Brain pericyte (primary cell): ENCODE results near the gene PAK6.

Source experiments
- DNase-seq: peaks from one replicate; pipeline ENCODE4 v3.0.0-alpha.2; 2012; ENCODE audit warnings: low read depth, low spot score

PAK6 gene

DNA sequence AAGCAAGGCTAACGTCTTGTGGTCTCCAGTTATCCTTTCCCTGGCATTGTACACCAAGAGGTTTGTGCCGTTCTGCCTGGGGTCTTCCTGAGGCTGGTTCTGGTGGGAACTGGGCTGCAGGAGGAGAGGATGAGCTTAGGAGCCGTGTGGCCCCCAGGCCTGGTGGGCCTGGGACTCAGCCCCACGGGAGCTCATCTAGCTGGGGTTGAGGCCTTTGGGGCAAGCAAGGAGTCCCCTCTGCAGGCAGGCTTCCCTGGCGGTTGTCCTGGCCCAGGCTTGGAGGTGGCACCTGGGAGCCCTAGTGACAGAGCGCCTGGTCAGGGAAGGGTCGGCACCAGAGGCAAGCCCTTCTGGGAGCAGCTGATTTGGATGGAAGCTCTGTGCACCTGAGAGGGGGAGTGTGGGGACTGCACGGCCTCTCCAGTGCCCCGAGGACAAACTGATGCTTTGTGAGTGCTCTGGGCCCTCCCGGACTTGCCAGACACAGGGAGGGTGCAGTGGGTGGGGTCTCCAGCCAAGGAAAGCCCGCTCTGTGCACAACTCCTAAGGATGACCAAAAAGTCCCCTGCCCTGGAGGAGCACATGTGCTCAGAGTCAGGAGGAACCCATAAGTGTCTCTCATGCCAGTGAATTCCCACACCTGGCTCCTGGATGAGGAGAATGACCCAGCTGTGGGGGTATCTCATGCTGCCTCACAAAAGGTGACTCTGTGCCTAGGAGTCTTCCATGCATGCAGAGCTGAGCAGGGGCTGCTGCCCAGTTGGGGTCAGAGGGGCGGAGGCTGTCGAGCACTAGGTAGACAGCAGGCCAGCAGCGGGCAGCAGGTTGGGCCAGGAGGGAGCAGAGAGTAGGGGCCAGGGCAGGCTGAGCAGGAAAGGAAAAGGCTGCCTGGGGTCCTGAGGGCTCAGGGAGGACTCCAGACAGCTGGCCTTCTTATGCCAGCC lies 2.7 kb downstream of the PAK6 start:
- no peak for DNase-seq

DNA sequence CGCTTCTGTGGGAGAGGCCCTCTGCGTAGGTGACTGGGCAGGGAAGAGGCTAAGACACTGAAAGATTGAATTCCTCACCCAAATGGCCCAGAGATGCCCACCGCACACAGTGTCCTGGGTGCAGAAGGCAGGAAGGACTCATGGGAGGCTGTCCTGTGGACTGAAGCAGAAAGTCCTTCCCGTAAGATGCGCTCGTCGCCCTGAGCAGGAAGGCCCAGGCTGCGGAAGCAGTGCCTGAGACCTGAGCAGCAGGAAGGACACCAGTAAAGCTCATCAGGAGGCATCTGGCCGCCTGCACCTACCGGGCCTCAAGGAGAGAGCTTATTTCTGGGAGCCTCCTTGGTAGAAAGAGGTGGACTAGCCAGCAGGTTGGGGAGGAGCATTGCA lies 3.3 kb downstream of the PAK6 start:
- DNase-seq = no peak

DNA sequence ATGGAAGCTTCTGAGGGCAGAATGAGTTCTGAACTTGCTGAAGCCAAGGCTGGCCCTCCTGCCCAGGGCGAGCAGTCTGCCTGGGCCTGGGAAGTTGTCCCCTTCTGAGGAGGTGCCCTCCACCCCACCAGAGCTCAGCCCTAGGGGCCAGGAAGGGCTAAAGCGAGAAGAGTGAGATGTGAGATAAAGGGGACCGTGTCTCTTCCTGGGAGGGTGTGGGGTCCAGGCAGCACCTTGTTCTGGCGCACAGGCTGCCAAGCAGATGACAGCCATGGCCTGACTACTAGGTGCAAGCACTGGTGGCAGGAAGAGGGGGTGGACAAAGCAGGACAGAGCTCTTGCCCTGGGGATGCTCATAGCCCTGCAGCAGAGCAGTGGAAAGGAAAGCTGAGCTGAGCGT lies 3.7 kb downstream of the PAK6 start:
- DNase-seq = no peak

GRCh38 chr15:40243126-40243810 lies 4.4 kb downstream of the PAK6 start:
- no peak for DNase-seq

GRCh38 chr15:40244961-40245523 lies 6.2 kb downstream of the PAK6 start:
- no peak for DNase-seq

DNA sequence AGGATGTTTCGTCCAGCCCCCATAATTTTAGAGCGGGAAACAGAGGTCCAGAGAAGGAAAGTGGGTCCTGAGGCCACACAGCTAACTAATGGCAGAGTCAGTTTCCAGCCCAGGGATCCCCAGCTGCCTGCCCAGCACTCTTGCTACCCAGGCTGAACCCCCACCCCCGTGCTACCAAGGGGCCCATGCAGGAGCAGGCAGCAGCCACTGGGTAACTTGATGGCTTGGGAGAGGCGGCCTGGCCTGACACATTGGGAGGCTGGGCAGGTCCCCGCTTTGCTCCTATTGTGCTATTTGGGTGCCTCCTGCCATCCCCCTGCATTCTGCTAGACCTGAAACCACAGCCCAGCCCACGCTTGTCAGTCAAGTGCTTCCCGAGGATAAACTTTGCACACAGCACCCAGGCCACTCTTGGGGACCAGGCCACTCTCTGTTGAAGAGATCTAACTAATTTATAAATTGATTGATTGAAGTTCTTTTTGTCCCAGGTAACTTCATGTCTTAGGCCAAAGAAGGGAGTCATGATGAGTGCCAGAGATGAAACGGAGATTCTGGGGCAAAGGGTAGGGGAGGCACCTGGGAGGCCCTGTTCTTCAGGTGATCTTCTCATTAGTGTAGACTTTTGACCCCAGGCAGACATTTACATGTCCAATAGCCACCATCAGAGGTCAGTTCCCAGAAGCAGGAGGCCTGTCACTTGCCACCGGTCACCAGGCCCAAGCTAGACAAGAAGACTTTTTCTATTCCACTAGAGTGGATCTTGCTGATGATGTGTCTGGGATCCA lies 7.0 kb downstream of the PAK6 start:
- DNase-seq = no peak

GRCh38 chr15:40246496-40247280 lies 7.8 kb downstream of the PAK6 start:
- DNase-seq = no peak

GRCh38 chr15:40247406-40247971 lies 8.6 kb downstream of the PAK6 start:
- no peak for DNase-seq

DNA sequence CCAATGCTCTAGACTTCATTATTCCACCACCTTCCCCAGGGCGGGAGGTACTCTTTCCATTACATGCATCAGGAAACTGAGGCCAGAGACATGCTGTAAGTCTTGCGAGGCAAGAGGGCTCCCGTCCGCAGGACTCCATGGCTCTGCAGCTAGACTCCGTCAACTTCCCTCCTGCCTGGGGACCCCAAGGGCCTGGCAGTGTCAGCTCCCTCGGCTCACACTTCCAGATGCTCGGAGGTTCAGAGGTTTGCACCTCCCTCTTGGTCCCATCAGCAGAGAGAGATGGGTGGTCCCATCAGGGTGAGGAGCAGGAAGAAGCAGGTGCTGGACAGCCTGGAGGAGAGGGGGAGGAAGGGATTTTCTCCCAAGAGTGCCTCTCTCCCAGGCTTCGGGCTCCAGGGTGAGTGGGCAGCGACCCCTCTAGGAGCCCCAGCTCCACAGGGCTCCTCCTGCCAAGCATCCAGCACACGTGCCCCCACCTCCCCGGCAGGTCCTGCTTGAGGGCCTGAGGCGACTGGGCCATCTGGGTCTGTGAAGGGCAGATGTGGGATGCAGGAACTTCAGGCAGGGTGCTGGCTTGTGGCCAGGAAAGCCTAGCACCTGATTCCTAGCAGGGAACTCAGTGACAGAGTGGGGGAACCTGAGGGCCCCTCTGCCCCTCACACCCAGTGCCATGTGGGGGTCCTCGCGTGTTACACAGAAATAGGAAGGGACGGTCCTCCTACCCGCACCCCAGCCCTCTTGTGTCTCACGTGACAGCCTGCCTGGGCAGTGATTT lies 9.3 kb downstream of the PAK6 start:
- DNase-seq = no peak

DNA sequence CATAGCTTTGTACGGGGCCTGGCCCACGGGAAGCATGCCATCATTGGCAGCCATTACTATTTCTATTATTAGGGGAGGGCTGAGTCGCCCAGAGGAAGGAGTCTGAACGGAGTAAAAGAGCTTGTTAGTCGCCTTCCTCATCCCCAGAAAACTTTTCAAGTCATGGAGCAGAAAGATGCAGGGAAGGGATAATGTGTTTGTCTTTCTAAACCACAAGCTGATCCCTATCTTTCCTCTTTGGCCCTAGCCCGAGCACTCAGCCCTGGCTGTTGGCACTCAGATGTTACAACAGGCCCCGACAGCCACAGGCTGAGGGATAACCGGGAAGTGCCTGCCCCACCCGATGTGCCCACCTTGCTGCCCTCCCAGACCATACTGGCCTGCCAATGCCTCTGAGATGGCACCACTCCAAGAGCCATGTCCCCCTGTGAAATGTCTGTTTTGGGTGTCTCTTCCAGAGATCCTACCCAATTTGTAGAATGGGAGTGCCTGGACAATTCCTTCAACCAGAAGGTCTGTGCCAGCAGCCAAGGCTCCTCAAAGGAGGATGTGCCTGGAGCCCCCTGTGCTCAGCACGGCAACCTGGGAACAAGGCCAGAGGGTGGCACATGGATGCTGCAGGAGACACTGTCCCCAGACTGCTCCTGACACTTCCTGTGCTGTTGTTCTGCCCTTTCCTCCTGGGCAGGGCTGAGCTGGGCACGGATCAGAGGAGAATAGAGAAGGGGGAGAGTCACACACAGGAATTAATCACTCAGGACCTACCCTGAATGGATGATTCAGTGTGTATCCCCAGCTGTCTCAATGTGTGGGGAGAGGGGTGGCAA lies 10.8 kb downstream of the PAK6 start:
- DNase-seq = no peak

DNA sequence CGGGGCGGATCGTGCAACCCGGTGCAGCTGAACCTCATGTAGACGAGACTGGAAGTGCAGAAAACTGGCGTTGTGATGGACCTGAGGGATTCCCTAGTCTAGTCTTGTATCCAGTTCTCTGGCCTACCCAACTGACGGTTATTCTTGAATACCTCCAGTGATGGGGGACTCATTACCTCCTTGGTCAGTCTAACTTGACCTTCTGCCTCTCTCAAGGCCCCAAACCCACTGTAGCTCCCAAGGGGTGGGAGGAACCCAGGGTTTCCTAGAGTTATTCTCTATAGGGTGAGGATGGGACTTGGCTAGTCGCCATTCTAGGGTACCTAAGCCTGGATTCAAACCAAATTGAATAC lies 11.4 kb downstream of the PAK6 start:
- DNase-seq = no peak

GRCh38 chr15:40250771-40251483 lies 12.1 kb downstream of the PAK6 start:
- no peak for DNase-seq

DNA sequence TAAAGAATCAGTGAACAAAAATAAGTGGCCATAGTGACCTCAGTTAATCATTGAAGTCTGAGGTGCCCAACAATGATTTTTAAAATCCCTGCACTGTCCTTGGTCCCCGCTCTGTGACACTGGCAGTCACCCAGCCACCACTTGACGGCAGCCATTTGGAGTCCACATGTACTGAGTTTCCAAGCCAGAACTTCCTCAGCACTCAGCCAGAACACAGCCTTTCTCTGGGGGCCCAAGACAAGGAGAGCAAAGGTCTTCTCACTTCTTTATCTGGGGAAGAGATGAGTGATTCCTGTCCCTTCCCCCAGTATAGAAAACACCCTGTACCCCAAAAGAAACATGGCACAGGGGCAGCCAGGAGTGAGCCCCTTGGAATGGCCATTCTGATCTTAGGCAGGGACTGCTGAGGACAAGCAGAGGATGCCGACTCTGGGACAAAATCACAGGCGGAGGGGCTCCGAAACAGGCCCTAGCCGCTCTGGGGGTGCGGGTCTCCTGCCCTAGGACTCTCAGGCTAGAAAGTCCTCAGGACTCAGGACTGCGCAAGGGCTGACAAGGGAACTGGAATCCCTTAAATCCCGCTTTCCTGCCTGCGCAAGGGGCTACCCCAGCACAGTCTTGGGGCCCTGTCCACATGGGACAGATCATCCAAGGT lies 12.8 kb downstream of the PAK6 start:
- no peak for DNase-seq

- no peak for DNase-seq
Observed at GRCh38 chr15:40252141-40252437, 13.2 kb downstream of the PAK6 start.

DNA sequence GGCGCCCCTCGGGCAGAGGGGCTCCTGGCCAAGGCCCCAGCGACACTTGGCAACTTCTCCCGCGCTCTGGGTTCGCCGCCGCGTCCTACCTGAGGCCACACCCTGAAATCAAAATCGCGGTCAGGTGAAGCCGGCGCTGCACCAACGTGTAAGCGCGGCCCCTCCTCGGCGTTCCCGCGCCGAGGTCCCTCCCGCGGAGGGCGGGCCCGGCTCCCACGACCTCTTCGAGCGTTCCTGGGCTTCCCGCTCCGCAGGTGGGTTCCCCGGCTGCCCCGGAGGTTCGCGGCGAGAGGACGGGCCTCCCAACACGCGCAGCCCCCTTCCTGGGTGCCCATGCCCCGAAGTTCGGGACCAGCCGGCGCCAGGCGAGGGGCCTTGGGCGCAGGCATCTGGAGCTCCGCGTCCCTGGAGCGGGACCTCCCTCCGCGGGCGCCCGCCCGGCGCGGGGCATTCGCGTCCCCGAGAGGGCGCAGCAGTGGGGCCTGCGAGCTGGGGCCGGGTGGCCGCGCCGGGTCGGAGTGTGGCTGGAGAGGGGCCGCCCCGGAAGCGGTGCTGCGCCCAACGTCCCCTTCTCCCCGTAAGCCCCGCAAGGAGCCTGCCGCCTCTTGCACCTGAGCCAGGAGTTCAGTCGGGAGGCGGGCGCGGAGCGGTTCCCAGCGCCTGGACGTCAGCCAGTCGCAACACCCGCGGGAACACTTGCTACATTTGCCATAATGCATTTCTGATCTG lies 13.7 kb downstream of the PAK6 start:
- DNase-seq = no peak

- DNase-seq = no peak
Observed at GRCh38 chr15:40253167-40253790, 14.4 kb downstream of the PAK6 start.

DNA sequence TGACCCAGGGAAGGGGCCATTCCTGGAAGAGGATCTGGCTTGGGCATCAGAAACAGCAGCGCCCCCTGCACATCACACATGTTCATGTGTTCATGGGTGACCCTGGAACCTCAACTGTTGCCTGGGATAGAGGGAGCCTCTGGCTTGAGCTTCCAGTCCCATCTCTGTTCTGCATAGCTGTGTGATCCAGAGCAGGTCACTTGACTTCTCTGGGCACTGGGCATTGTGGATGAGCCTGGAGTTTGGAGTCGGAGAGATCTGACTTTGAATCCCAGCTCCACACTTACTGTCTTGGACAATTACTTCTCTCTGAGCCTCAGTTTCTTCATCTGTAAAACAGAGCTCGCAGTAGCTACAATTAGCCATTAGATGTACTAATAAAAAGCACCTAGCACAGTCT lies 15.6 kb downstream of the PAK6 start:
- no peak for DNase-seq
